Bronchial epithelial cell (primary cell): ENCODE measurements around the gene NR4A2. TPM values are rescaled to one million over a fixed set of nuclear protein-coding genes. Genes with fewer than 3 reads are reported as not detected.
A peak's percentile ranks its signal among the peaks of the same experiment; 100 is the strongest.
"Not testable (repeated sequence)": the region's sequence is repeated elsewhere in the genome, so short reads cannot be mapped to it uniquely, and the experiment has no call there.

Source experiments
- DNase-seq: peaks from one replicate; pipeline ENCODE4 v3.0.0-alpha.2; 2010; ENCODE audit warnings: low read depth
- FAIRE-seq: peaks from 2 replicates; lab custom pipeline; 2011; peaks lifted over from hg19 to GRCh38; lab: Jason Lieb, UNC
- H3K27me3 ChIP-seq: 2 replicates; pipeline ENCODE4 v1.5.1; 2011; ENCODE audit warnings: low read length; ENCODE audit not compliant: control insufficient read depth, insufficient read depth
- H3K36me3 ChIP-seq: 2 replicates; pipeline ENCODE4 v1.5.1; 2011; ENCODE audit warnings: low read length; ENCODE audit not compliant: control insufficient read depth, insufficient read depth
- H3K4me3 ChIP-seq: 2 replicates; pipeline ENCODE4 v1.5.1; 2011; ENCODE audit warnings: mild to moderate bottlenecking, low read depth, low read length, control low read depth
- total RNA-seq: library from RNA; depleted of rRNA; stranded (reverse); fragments of >200 nt; gene quantifications from 2 replicates; pipeline ENCODE4 v1.2.1, GENCODE V29; 2014
- TF ChIP-seq, protein P1 (sequence below): IDR thresholded peaks from 2 replicates; pipeline ENCODE4 v1.5.1; 2011; ENCODE audit warnings: mild to moderate bottlenecking, moderate library complexity, low read length, control low read depth, inconsistent platforms; ENCODE audit not compliant: insufficient read depth, severe bottlenecking

NR4A2 gene
- total RNA-seq, 1 donor from 2014 or later = under 0.01 TPM

DNA sequence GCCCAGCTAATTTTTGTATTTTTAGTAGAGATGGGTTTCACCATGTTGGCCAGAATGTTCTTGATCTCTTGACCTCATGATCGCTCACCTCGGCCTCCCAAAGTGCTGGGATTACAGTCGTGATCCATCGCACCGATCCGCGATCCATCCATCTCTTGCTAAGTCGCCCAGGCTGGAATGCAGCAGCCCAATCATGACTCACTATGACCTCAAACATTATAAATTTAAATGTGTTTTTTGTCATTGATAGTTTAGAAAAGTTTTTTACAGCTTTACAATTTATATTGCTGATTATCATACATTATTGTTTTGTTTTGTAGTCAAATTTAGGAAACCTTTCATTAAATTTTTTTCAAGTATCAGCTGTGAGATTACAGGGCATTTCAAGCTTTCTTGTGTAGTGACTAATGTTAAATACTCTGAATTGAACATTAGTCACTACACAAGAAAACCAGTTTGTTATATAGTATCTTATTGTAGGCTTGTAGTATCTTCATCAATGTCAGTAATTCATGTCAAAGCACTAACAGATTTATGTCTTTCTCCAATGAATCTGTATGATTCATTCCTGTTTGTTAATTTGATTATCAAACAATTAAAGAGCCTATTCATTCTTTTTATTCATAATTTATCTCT lies 37.5 kb downstream of the NR4A2 start:
- TF ChIP-seq, protein P1, sequence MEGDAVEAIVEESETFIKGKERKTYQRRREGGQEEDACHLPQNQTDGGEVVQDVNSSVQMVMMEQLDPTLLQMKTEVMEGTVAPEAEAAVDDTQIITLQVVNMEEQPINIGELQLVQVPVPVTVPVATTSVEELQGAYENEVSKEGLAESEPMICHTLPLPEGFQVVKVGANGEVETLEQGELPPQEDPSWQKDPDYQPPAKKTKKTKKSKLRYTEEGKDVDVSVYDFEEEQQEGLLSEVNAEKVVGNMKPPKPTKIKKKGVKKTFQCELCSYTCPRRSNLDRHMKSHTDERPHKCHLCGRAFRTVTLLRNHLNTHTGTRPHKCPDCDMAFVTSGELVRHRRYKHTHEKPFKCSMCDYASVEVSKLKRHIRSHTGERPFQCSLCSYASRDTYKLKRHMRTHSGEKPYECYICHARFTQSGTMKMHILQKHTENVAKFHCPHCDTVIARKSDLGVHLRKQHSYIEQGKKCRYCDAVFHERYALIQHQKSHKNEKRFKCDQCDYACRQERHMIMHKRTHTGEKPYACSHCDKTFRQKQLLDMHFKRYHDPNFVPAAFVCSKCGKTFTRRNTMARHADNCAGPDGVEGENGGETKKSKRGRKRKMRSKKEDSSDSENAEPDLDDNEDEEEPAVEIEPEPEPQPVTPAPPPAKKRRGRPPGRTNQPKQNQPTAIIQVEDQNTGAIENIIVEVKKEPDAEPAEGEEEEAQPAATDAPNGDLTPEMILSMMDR = no peak
- no peaks in the 10 kb centered on the region for H3K36me3 ChIP-seq
- no peak for FAIRE-seq
- H3K4me3 ChIP-seq = no peak overlapping the region
- peak; percentile 54 for DNase-seq
- no peaks in the 10 kb centered on the region for H3K27me3 ChIP-seq

DNA sequence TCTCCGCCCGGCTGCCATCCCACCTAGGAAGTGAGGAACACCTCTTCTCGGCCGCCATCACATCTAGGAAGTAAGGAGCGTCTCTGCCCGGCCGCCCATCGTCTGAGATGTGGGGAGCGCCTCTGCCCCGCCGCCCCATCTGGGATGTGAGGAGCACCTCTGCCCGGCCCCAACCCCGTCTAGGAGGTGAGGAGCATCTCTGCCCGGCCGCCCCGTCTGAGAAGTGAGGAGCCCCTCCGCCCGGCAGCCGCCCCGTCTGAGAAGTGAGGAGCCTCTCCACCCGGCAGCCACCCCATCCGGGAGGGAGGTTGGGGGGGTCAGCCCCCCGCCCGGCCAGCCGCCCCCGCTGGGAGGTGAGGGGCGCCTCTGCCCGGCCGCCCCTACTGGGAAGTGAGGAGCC lies 39.1 kb downstream of the NR4A2 start:
- not testable (repeated sequence) for FAIRE-seq, DNase-seq, H3K4me3 ChIP-seq, H3K36me3 ChIP-seq, H3K27me3 ChIP-seq

DNA sequence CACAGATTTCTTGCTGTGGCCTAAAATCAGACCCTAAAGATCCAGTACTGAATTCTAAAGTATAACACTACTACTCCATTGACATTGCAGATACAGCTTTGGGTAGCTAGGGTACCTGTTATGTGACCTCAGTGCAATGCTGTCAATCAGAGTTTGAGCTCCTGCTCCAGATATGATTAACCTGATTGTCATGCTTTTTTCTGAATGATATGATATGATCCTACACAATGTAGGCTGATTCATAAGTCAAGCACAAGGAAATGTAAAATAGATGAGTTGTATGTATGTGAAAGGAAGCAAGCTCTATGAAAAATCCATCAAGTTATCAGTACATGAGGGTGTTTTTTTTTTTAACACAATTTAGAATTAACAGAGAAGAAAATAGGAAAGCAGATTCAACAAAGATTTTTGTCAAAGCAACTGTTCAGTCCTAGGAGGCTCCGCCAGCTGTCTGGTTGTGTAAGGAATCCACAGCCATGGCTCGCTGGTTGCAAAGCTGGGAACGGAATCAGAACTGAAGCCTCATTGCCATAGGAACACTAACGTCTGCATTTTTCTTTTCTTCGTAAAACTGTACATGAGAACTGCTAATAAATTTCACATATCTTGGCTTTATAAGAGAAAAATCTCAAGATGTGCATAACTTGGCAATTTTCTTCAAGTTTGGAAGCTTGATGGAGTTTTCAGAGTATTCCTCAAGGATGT lies 52.9 kb downstream of the NR4A2 start:
- Histone ChIP-seq H3K4me3 (no peak overlapping the region), H3K27me3 (no peaks in the 10 kb centered on the region), H3K36me3 (no peaks in the 10 kb centered on the region)
- TF ChIP-seq, protein P1 = no peak
- FAIRE-seq (no peak), DNase-seq (peak; percentile 74)

Other genes starting within 250 kb of the NR4A2 start
- gene GPD2, start 103.7 kb upstream of the NR4A2 start, total RNA-seq = 52.1 and 76.9 TPM in 2 replicates